HG03097 (cell line): Measurements from ENCODE around the gene KHDRBS2.

Experiments used
- ATAC-seq: cut with Tn5 transposase; IDR thresholded peaks from one replicate; pipeline ENCODE4 v1.9.1; 2021; ENCODE audit not compliant: unreplicated experiment, low FRiP score

KHDRBS2 gene

DNA sequence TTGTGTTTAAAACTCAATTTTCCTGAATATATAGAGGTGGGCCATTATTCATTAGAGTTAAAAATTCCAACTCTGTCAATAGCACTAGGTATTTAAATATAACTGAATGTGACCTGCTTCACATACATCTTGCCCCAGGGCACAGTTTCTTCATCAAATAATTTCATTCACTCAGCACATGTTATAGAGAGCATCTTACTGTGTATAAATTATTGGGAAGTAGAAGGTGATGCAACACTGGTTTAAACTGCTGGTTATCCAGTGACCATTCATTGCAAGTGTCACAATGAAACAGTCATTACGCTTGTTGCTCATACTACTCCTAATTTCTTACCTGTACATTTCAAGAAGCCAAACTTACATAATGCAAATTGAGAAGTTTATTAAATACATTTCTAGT is 93.4 kb downstream of the KHDRBS2 start:
- ATAC-seq: no peak

DNA sequence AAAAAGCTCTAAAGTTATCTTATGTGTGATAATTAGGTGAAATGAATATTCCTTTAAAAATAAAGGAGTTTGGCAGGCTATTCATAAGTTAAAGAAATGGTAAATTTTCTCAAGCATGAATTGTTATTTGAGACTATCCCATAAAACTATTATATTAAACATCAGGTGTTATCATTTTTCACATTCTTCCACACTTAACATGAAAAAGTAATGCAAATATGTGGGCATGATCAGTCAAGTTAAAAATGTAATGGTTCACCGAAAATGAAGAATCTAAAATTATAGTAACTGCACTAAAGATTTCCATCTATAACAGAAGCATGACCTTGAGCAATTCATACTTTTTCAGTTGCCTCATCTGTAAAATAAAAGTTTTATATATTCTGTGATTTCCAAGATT is 110.8 kb downstream of the KHDRBS2 start:
- no peak for ATAC-seq

GRCh38 chr6:62174548-62174947 is 111.5 kb downstream of the KHDRBS2 start:
- no peak for ATAC-seq

DNA sequence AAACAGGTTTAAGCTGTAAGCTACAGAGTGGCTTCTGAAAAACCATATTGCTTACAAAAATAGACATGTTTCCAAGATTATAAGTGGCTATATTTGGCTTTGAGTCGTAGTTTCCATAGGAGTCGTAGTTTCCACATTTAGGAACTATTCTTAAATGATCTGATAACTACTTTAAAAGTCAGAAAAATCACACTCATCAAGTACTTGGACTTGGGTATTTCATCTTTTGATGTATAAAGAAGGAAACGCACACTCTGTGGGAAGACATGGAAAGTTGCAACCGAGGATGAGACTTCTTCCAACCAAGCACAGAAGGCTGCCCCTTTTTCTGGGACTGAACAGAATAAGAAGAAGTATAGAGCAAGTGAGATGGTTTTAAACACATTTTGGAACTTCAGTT is 118.3 kb downstream of the KHDRBS2 start:
- no peak for ATAC-seq

- no peak for ATAC-seq
Observed at GRCh38 chr6:62162858-62163257, 123.2 kb downstream of the KHDRBS2 start.

GRCh38 chr6:62152796-62153195 is 133.2 kb downstream of the KHDRBS2 start:
- no peak for ATAC-seq

DNA sequence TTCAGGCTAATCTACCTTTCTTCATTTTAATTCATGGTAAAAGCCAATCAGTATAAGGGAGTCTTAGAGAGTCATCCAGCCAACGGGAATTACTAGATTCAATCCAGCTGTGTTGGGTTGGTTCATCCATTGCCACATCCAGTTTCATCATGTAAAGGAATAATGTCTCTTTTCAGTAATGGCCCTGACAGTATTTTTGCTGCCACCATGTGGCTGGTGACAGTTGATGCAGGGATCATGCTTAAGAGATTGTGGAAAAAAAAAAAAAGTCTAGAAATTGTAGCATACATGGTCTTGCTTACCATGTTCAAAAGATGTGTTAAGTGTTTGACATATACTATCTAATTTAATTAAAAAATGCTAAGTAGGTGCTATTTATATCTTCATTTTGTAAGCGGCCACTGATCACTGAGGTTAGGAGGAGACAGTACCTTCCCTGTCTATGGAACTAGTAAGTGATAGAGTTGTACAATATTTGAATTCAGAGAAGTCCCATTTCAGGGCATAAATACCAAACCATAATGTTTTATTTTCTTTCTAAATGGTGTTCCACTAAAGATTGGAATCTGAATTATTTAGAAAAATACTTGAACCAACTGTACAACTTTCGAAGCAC is 135.9 kb downstream of the KHDRBS2 start:
- ATAC-seq: no peak

DNA sequence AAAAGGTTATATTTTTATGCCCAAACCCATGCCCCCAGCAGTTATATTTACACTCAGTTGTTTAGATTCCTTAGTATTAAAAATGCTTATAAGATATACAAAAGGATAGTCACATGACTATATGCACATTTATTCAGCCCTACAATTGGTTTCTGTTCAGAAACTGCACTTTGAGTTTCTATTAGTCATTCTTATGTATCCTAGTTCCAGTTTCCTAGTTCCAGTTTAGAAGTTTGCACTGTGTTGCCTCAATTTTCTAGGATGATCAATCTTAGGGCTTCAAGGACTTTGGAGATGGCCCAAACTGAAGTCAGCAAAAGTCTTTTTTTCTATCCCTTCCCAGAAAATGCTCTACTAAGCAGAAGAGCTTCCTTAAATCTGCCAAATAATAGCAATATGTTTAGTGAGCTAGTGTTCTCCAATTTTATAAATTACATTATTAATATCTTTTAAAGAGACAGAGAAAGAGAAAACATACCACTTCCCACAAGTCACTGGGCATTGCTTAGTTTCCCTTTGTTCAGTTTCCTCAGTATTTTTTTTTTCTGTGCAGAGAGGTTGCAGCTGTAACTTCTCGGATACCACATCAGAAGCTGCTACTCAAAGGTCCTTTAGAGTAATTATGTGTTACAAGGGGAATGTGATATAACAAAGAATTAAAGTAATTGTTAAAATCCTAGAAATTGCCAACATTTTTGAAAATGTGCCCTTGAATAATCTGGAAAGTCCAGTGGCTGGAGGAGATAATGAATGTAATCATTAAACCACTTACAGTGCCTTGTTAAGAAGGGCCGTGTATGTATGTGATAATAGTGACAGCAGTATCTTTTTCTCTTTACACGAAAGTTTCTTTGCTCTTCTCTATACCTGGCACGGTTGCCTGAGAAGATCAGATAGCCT is 138.8 kb downstream of the KHDRBS2 start:
- ATAC-seq: no peak

DNA sequence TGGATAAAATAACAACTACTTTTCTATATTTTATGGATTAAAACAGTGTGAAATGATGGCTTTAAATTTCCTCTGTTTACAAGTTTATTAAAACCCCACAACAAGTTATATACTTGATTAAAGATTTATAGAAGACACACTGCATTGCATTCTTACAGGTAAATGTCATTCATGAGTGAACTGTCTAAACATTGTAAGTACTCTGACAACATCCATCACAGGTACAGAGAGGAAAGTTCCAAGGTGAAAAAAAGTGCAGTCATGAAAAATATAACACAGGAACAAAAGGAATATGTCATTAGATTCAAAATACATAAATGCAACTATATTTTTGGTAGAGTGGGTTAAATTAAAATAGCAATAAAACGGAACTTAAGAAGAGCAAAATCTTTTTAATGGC is 156.9 kb downstream of the KHDRBS2 start:
- ATAC-seq: no peak

GRCh38 chr6:62119401-62119800 is 166.6 kb downstream of the KHDRBS2 start:
- ATAC-seq: no peak

- ATAC-seq: no peak
Observed at GRCh38 chr6:62103186-62103859, 182.7 kb downstream of the KHDRBS2 start.

DNA sequence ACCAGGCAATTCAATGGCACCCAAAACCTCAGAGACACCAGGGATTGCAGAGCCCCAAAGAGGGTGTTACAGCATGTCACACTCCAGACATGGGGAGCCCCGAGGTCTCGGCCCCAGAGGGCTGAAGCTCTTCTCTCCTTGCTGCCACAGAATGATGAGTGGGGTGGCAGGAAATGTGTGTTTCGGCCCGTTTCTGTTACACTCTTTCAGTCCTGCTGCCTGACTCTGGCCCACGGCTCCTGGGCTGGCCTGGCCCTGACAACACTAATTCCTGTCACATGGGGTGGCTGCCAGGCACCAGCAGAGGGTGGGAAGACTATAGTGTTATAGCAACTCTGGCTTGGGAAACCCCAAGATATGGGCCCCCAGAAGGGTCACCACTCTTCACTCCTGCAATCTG is 183.6 kb downstream of the KHDRBS2 start:
- no peak for ATAC-seq

DNA sequence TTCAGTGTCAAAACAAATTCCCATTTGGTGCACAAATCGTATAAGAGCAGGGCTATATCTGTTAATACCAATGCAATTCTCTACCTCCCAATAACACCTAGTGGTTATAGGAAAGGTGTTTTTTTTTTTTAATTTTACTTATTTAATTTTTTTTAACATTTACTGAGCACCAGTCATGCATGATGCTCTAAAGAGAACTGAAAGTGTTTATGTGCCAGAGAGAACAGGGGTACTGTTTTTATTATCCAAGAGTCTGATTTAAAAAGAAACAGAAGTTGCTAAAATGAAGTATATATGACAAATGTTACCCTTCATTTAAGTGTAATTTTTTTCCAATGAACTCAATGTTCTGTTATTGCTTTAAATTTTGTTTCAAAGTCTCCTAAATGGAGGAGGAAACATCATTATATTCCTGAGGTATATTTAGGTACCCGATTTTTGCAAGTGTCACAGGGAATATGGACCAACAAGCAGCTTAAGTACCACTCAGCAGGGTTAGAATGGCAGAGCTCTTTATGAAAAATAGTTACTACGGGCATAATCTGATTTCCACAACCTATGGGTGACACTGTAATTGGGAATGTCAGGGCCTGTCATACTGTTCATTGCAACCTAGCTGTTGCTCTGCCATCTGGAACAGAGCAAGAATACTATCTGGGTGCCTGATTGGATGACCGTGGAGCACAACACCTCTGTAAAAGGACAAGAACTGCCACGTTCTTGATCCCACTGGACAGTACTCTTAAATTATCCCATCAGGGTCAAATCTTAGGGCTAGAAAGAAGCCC is 195.4 kb downstream of the KHDRBS2 start:
- no peak for ATAC-seq

DNA sequence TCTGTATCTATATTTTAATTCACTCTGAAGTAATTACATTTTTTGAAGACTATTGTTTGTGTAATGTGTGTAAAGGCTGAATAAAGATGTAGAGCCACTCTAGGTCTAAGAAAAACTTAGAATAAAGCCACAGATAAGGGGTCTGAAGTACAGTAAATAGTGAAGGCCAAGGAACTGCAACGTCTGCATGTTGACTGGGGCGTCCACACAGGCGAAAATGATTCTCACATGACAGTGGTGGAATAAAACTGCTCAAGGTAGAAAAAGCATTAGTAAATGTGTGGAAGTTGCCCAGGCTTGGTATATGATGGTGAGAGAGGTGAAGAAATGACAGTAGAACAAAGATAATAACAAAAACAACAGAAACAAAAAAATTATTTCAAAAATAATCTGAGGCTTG is 196.2 kb downstream of the KHDRBS2 start:
- no peak for ATAC-seq

GRCh38 chr6:62086047-62086446 is 200.0 kb downstream of the KHDRBS2 start:
- ATAC-seq: no peak

- no peak for ATAC-seq
Observed at GRCh38 chr6:62075869-62076268, 210.2 kb downstream of the KHDRBS2 start.

- no peak for ATAC-seq
Observed at GRCh38 chr6:62059901-62060300, 226.1 kb downstream of the KHDRBS2 start.

- ATAC-seq: no peak
Observed at GRCh38 chr6:62057300-62057699, 228.7 kb downstream of the KHDRBS2 start.

DNA sequence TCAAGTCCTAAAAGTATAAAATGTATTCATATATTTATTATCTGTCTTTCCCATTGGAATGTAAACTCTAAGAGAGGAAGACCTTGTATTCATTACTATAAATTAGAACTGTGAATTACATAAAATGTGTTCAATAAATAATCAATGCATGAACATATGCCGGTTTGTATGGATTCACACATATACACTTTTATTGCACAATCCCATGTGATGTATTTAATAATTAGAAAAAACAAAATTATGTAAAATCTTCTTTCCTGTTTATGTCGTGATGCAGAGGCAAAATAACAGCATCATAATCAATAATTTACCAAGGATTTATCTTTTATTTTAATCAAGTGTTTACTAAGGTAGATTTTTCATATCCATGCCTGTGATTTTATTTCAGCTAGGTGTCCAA is 240.5 kb downstream of the KHDRBS2 start:
- ATAC-seq: no peak

GRCh38 chr6:62043084-62043483 is 242.9 kb downstream of the KHDRBS2 start:
- no peak for ATAC-seq

DNA sequence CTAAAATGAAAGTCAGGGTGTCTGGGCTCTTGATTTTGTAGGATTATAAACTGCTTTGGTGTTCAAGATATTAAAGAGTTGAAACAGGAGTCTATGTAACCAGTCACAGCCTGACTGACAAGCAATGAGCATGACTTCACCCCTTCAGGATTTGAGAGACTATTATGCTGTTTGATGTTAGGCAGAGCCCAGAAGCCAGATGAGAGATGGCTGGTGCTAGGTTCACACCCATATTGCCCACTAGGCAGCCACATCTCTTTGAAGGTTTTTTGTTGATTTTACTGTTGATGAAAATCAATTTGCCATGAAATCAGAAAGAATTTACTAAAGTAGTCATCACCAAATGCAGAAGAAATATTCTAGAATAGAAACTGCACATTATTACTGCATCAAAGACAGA is 243.6 kb downstream of the KHDRBS2 start:
- no peak for ATAC-seq
